ENCODE results near the gene MAP10. TPM values are rescaled to one million over a fixed set of nuclear protein-coding genes. Genes with fewer than 3 reads are reported as not detected.
"Not testable (repeated sequence)": the region's sequence is repeated elsewhere in the genome, so short reads cannot be mapped to it uniquely, and the experiment has no call there.

Gene MAP10
- total RNA-seq, 1 donor from 2014 or later, result 3.0 TPM

DNA sequence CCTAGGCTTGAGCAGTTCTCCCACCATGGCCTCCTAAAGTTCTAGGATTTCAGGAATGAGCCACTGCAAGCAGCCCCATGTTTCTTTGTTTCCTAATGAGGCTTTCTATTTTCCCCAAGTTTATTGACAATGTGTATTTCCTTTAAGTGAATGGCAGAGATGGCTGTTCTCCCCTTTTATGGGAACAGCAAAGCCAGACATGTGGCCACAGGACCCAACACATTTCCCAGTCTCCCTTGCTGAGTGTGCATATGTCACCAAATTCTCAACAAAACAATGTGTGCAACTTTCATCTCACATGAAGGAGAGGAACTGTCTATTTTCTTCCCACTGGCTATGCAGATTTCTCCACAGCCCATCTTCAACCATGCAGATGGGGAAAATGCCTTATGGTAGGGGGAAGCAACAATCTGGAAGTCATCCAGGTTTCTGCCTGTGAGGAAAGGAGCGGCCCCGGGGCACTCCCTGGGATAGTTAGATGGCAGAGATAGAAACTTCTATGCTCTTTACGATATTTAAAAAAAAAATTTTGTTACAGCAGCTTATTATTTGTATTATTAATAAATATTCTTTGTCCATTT, 28.6 kb upstream of the MAP10 start:
- intact Hi-C loops (cut with micrococcal nuclease), result no loop called here
- Mint-ChIP-seq H3K4me3 (no peak overlapping the region), H3K27ac (no peak overlapping the region), H3K36me3 (ENCODE audit: low read depth) (no peaks in the 10 kb centered on the region), H3K4me1 (no peaks in the 10 kb centered on the region), H3K27me3 (peaks cover 1% of the 10 kb centered on the region), H3K9me3 (no peaks in the 10 kb centered on the region)
- DNase-seq (no peak), ATAC-seq (ENCODE audit: low read depth) (no peak)
- ChIA-PET POLR2A (no interaction called here), CTCF (no interaction called here)
- TF ChIP-seq, protein P1, sequence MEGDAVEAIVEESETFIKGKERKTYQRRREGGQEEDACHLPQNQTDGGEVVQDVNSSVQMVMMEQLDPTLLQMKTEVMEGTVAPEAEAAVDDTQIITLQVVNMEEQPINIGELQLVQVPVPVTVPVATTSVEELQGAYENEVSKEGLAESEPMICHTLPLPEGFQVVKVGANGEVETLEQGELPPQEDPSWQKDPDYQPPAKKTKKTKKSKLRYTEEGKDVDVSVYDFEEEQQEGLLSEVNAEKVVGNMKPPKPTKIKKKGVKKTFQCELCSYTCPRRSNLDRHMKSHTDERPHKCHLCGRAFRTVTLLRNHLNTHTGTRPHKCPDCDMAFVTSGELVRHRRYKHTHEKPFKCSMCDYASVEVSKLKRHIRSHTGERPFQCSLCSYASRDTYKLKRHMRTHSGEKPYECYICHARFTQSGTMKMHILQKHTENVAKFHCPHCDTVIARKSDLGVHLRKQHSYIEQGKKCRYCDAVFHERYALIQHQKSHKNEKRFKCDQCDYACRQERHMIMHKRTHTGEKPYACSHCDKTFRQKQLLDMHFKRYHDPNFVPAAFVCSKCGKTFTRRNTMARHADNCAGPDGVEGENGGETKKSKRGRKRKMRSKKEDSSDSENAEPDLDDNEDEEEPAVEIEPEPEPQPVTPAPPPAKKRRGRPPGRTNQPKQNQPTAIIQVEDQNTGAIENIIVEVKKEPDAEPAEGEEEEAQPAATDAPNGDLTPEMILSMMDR (IDR thresholded peaks at IDR 0.05), result no peak

DNA sequence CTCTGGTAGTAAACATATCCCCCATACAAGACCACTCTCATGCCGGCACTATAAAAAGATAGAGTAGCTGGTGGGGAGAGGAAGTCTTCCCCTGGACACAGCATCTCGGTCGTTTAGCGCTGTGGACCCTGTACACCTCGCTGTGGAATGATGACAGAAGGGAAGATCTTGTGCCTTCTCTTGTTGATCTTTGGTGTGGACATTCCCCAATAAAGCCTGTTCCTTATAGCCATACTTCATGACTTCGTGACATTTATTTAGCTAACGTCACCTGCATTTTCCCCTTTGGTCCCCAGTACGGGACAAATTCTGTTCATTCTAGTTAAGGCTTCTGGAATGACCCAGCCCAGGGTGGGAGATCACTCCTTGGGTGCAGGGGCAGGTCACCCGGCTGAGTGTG, 24.9 kb upstream of the MAP10 start:
- H3K27me3 Mint-ChIP-seq, result no peaks in the 10 kb centered on the region
- CTCF ChIA-PET, result no interaction called here
- POLR2A ChIA-PET, result no interaction called here
- ATAC-seq (ENCODE audit: low read depth), result no peak
- no peak for DNase-seq
- no peak overlapping the region for H3K4me3 Mint-ChIP-seq
- no peaks in the 10 kb centered on the region for H3K9me3 Mint-ChIP-seq
- TF ChIP-seq, protein P1 (IDR thresholded peaks at IDR 0.05), result no peak
- H3K27ac Mint-ChIP-seq, result no peak overlapping the region
- intact Hi-C loops (cut with micrococcal nuclease), result no loop called here
- no peaks in the 10 kb centered on the region for H3K4me1 Mint-ChIP-seq
- H3K36me3 Mint-ChIP-seq (ENCODE audit: low read depth), result no peaks in the 10 kb centered on the region

DNA sequence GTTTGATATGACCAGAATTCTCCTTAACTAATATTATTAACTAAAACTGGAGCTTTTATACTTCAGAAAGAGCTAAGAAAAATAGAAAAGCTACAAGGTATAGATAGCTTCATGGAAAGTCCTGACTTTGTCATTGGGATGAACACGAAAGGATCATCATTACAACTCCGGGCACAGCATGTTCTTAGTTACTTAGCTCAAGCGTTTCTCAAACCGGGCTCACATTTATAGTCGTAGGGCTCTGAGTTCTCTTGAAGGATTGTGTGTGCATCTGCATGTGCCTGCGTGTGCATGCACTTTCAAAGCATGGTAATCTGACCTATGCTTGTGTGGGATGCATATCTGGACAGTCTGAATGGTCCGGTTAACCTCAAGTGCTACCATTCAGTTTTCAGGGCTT, 20.4 kb upstream of the MAP10 start:
- Mint-ChIP-seq H3K27me3 (peaks cover 3% of the 10 kb centered on the region), H3K4me1 (no peaks in the 10 kb centered on the region), H3K4me3 (no peak overlapping the region), H3K9me3 (no peaks in the 10 kb centered on the region), H3K36me3 (ENCODE audit: low read depth) (no peaks in the 10 kb centered on the region), H3K27ac (no peak overlapping the region)
- ChIA-PET POLR2A (no interaction called here), CTCF (no interaction called here)
- intact Hi-C loops (cut with micrococcal nuclease), result no loop called here
- no peak for DNase-seq
- no peak for ATAC-seq (ENCODE audit: low read depth)
- TF ChIP-seq, protein P1 (IDR thresholded peaks at IDR 0.05), result no peak

DNA sequence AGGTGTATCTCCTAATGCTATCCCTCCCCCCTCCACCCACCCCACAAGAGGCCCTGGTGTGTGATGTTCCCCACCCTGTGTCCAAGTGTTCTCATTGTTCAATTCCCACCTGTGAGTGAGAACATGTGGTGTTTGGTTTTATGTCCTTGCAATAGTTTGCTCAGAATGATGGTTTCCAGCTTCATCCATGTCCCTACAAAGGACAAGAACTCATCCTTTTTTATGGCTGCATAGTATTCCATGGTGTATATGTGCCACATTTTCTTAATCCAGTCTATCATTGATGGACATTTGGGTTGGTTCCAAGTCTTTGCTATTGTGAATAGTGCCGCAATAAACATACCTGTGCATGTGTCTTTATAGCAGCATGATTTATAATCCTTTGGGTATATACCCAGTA, 19.6 kb upstream of the MAP10 start:
- H3K4me1 Mint-ChIP-seq; H3K9me3 Mint-ChIP-seq; POLR2A ChIA-PET; H3K27me3 Mint-ChIP-seq; CTCF ChIA-PET; H3K36me3 Mint-ChIP-seq (ENCODE audit: low read depth); H3K27ac Mint-ChIP-seq; DNase-seq; intact Hi-C loops (cut with micrococcal nuclease); ATAC-seq (ENCODE audit: low read depth); H3K4me3 Mint-ChIP-seq: not testable (repeated sequence)

DNA sequence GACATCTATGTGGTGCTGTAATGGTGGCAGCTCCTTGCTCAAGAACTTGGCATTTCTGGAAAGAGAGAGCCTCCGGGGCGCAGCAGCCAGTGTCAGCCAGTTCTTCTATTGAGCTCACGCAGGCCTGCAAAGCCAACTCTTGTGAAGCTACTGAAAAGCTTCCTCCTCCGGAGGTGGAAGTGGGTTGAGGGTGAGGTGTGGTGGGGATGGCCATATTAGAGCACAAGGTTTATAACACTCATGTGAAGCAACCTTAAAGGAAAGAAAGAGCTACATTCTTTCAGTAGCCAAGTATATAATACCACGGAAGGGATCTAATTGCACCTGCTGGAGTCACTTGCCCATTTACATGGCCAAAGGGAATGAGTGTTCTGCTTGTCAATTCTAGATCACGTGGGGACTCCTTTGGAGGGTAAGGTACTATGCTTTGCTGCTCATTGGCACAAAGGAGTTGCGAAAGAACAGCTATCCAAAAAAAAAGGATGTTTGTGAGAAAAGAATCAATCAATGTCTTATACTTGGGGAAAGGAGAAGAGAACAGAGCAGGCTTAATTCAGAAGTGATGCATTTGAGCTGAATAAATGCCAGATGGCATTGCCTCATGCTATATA, 18.3 kb upstream of the MAP10 start:
- TF ChIP-seq, protein P1 (IDR thresholded peaks at IDR 0.05), result no peak
- no peaks in the 10 kb centered on the region for H3K4me1 Mint-ChIP-seq
- intact Hi-C loops (cut with micrococcal nuclease), result no loop called here
- ChIA-PET POLR2A (no interaction called here), CTCF (no interaction called here)
- no peak overlapping the region for H3K4me3 Mint-ChIP-seq
- H3K27me3 Mint-ChIP-seq, result peaks cover 7% of the 10 kb centered on the region
- H3K27ac Mint-ChIP-seq, result no peak overlapping the region
- DNase-seq, result no peak
- H3K36me3 Mint-ChIP-seq (ENCODE audit: low read depth), result no peaks in the 10 kb centered on the region
- no peaks in the 10 kb centered on the region for H3K9me3 Mint-ChIP-seq
- ATAC-seq (ENCODE audit: low read depth), result no peak
